MM.1S (cell line): ENCODE measurements around the gene UBL4A.

ENCODE experiments used
- DNase-seq: peaks from one replicate; pipeline ENCODE4 v3.0.0-alpha.2; 2015
- H2AFZ ChIP-seq: fragments of 300-600 bp; sonication (generic); 2 replicates; pipeline ENCODE4 v1.6.0; 2016; ENCODE audit warnings: antibody characterized with exemption, low read length
- H3F3A ChIP-seq: fragments of 300-600 bp; sonication (generic); 2 replicates; pipeline ENCODE4 v1.6.1; 2016; ENCODE audit warnings: mild to moderate bottlenecking, antibody characterized with exemption, low read length, moderate library complexity, mixed read lengths; ENCODE audit not compliant: insufficient read depth
- H3K27ac ChIP-seq: fragments of 300-600 bp; sonication (generic); 2 replicates; pipeline ENCODE4 v1.5.1; 2016; ENCODE audit warnings: mild to moderate bottlenecking, low read length
- H3K27me3 ChIP-seq: fragments of 300-600 bp; sonication (generic); replicated peaks from 2 replicates; pipeline ENCODE4 v1.6.0; 2016; ENCODE audit warnings: low read length; ENCODE audit not compliant: insufficient read depth
- H3K36me3 ChIP-seq: fragments of 300-600 bp; sonication (generic); replicated peaks from 2 replicates; pipeline ENCODE4 v1.6.1; 2016; ENCODE audit warnings: mild to moderate bottlenecking, low read length, mixed read lengths; ENCODE audit not compliant: insufficient read depth
- H3K4me1 ChIP-seq: fragments of 300-600 bp; sonication (generic); 2 replicates; pipeline ENCODE4 v1.6.1; 2016; ENCODE audit warnings: low read length, mixed read lengths
- H3K4me2 ChIP-seq: fragments of 300-600 bp; sonication (generic); 2 replicates; pipeline ENCODE4 v1.6.0; 2016; ENCODE audit warnings: low read depth, low read length
- H3K4me3 ChIP-seq: fragments of 300-600 bp; sonication (generic); 2 replicates; pipeline ENCODE4 v1.5.1; 2016; ENCODE audit warnings: low read length, mixed read lengths
- H3K79me2 ChIP-seq: fragments of 300-600 bp; sonication (generic); 2 replicates; pipeline ENCODE4 v1.6.1; 2016; ENCODE audit warnings: mixed run types, low read length, mixed read lengths
- H3K9ac ChIP-seq: fragments of 300-600 bp; sonication (generic); 2 replicates; pipeline ENCODE4 v1.6.1; 2016; ENCODE audit warnings: low read length, mixed read lengths
- H3K9me2 ChIP-seq: fragments of 300-600 bp; sonication (generic); replicated peaks from 2 replicates; pipeline ENCODE4 v1.6.1; 2016; ENCODE audit warnings: mild to moderate bottlenecking, low read length, mixed read lengths; ENCODE audit not compliant: insufficient read depth
- H3K9me3 ChIP-seq: fragments of 300-600 bp; sonication (generic); replicated peaks from 2 replicates; pipeline ENCODE4 v1.6.1; 2016; ENCODE audit warnings: mild to moderate bottlenecking, low read length, mixed read lengths; ENCODE audit not compliant: insufficient read depth
- H4K20me1 ChIP-seq: fragments of 300-600 bp; sonication (generic); 2 replicates; pipeline ENCODE4 v1.6.1; 2016; ENCODE audit warnings: mild to moderate bottlenecking, low read length, moderate library complexity, mixed read lengths; ENCODE audit not compliant: insufficient read depth
- EZH2 ChIP-seq: fragments of 300-600 bp; sonication (generic); optimal IDR thresholded peaks from 2 replicates; pipeline ENCODE3; 2017; ENCODE audit warnings: low read depth, mild to moderate bottlenecking, antibody characterized with exemption, low read length, mixed read lengths
- EZH2phosphoT487 ChIP-seq: fragments of 300-600 bp; sonication (generic); IDR thresholded peaks from 2 replicates; pipeline ENCODE4 v1.6.1; 2018; ENCODE audit warnings: antibody characterized with exemption, low read length
- TF ChIP-seq, protein P1 (sequence below): fragments of 300-600 bp; sonication (generic); IDR thresholded peaks from 2 replicates; pipeline ENCODE4 v1.5.1; 2016; ENCODE audit warnings: antibody characterized with exemption, low read length, mixed read lengths

The UBL4A gene

DNA sequence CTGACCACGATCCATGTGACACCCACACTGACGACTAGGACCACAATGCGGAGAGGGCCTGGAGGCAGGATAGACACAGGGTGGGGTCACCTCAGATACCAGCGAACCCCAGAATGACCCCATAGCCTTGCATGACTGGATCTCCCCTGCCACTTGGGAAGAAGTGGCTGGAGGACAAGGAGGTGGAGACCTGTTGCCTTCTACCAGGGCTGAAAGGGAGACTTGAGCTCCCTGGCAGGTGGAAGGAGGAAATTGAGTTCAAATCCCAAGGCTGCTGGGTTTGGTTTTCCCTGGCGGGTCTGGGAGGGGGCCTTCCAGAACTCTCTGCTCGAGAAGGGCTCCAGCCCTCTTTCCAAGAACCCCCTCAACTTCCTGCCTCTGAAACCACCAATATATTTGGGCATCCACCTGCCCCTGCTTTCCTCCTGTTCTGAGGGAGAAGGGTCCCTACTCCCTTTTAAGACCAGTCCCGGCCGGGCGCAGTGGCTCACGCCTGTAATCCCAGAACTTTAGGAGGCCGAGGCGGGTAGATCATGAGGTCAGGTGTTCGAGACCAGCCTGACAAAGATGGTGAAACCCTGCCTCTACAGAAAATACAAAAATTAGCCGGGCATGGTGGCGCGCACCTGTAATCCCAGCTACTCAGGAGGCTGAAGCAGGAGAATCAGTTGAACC is 26.6 kb upstream of the UBL4A start:
- Histone ChIP-seq H3F3A (no peaks in the 10 kb centered on the region), H3K27me3 (no peaks in the 10 kb centered on the region), H3K4me2 (no peak overlapping the region), H2AFZ (no peak overlapping the region), H3K4me3 (no peak overlapping the region), H3K36me3 (no peaks in the 10 kb centered on the region), H3K4me1 (no peaks in the 10 kb centered on the region), H3K9me3 (no peaks in the 10 kb centered on the region), H3K9me2 (no peaks in the 10 kb centered on the region), H3K79me2 (peaks cover 4% of the 10 kb centered on the region; the same call in 1 of the 2 replicates), H4K20me1 (no peaks in the 10 kb centered on the region), H3K27ac (no peak overlapping the region), H3K9ac (no peak overlapping the region)
- no peak for TF ChIP-seq EZH2
- no peak for TF ChIP-seq EZH2phosphoT487
- TF ChIP-seq, protein P1, sequence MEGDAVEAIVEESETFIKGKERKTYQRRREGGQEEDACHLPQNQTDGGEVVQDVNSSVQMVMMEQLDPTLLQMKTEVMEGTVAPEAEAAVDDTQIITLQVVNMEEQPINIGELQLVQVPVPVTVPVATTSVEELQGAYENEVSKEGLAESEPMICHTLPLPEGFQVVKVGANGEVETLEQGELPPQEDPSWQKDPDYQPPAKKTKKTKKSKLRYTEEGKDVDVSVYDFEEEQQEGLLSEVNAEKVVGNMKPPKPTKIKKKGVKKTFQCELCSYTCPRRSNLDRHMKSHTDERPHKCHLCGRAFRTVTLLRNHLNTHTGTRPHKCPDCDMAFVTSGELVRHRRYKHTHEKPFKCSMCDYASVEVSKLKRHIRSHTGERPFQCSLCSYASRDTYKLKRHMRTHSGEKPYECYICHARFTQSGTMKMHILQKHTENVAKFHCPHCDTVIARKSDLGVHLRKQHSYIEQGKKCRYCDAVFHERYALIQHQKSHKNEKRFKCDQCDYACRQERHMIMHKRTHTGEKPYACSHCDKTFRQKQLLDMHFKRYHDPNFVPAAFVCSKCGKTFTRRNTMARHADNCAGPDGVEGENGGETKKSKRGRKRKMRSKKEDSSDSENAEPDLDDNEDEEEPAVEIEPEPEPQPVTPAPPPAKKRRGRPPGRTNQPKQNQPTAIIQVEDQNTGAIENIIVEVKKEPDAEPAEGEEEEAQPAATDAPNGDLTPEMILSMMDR: no peak
- DNase-seq: no peak

DNA sequence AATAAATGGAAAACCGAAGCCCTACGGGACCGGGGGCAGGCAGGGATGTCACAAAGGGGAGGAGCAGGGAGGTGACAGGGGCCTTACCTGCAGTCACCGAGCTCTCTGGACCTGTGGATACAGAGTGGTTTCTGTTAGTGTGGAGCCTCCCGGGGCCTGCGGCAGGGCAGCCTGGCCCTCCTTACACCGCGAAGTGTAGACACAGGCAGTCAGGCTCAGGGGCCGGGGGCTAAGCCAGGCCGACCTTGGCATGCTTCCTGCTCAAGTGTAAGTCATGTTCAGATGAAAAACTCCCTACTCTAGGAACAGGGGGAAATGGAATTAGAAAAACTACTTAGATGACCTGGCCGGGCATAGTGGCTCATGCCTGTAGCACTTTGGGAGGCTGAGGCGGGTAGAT is 25.3 kb upstream of the UBL4A start:
- Histone ChIP-seq H3K27ac (no peak overlapping the region), H4K20me1 (no peaks in the 10 kb centered on the region), H3K9ac (no peak overlapping the region)

DNA sequence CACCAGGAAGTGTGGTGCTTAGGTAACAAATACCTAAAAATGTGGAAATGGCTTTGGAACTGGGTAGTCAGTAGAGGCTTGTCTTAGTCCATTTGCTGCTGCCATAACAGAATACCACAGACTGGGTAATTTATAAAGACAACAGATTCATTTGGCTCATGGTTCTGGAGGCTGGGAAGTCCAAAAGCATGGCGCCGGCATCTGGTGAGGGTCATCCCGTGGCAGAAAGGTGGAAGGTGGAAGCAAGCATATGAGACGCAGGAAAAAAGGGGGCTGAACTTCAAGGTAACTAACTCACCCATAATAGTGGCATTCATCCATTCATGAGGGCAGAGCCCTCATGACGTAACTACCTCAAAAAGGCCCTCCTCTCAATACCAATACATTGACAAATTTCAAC is 23.0 kb upstream of the UBL4A start:
- no peaks in the 10 kb centered on the region for H3K9me2 ChIP-seq
- no peak overlapping the region for H3K9ac ChIP-seq
- H3K36me3 ChIP-seq: no peaks in the 10 kb centered on the region
- no peak for DNase-seq
- no peaks in the 10 kb centered on the region for H3K9me3 ChIP-seq
- no peak overlapping the region for H2AFZ ChIP-seq
- H3K27ac ChIP-seq: no peak overlapping the region
- no peaks in the 10 kb centered on the region for H3K27me3 ChIP-seq
- no peak overlapping the region for H3K4me2 ChIP-seq
- no peaks in the 10 kb centered on the region for H3K4me1 ChIP-seq
- no peaks in the 10 kb centered on the region for H3F3A ChIP-seq
- H3K4me3 ChIP-seq: no peak overlapping the region
- no peaks in the 10 kb centered on the region for H3K79me2 ChIP-seq
- TF ChIP-seq EZH2 (no peak), EZH2phosphoT487 (no peak)
- TF ChIP-seq, protein P1: no peak
- H4K20me1 ChIP-seq: no peaks in the 10 kb centered on the region

More for the DNA sequence above, 25.3 kb upstream of the UBL4A start:
- no peak for DNase-seq
- TF ChIP-seq, protein P1: no peak
- TF ChIP-seq EZH2 (no peak), EZH2phosphoT487 (no peak)
- Histone ChIP-seq H3K27me3 (no peaks in the 10 kb centered on the region), H3K4me2 (no peak overlapping the region), H3K4me1 (no peaks in the 10 kb centered on the region), H3K4me3 (no peak overlapping the region), H3K9me2 (no peaks in the 10 kb centered on the region), H3K79me2 (peaks cover 4% of the 10 kb centered on the region; the same call in 1 of the 2 replicates), H3K36me3 (no peaks in the 10 kb centered on the region), H2AFZ (no peak overlapping the region), H3K9me3 (no peaks in the 10 kb centered on the region), H3F3A (no peaks in the 10 kb centered on the region)
